Measurements from ENCODE around the gene DOCK6. TPM values are rescaled to one million over a fixed set of nuclear protein-coding genes. Genes with fewer than 3 reads are reported as not detected.

The DOCK6 gene
- total RNA-seq, 1 donor from 2014 or later = 10.5 TPM

- TF ChIP-seq CTCF (IDR thresholded peaks at IDR 0.05; ENCODE audit: insufficient read depth, low read length, severe bottlenecking) = no peak
- DNase-seq (ENCODE audit: low read depth) (no peak), FAIRE-seq (no peak)
- H3K27me3 ChIP-seq (ENCODE audit: control insufficient read depth, insufficient read depth, low read length) = no peaks in the 10 kb centered on the region
- H3K4me3 ChIP-seq (ENCODE audit: low read depth, low read length) = no peak overlapping the region
- no peaks in the 10 kb centered on the region for H3K36me3 ChIP-seq (ENCODE audit: control insufficient read depth, insufficient read depth, low read length)
These were observed 102.5 kb downstream of the DOCK6 start for GRCh38 chr19:11159598-11160439.

- Histone ChIP-seq H3K36me3 (ENCODE audit: control insufficient read depth, insufficient read depth, low read length) (no peaks in the 10 kb centered on the region), H3K27me3 (ENCODE audit: control insufficient read depth, insufficient read depth, low read length) (no peaks in the 10 kb centered on the region), H3K4me3 (ENCODE audit: low read depth, low read length) (peak within 1 kb of the TSS; percentile 75)
- FAIRE-seq (no peak), DNase-seq (ENCODE audit: low read depth) (peak; percentile 95)
- TF ChIP-seq CTCF (IDR thresholded peaks at IDR 0.05; ENCODE audit: insufficient read depth, low read length, severe bottlenecking) = no peak
These were observed 106.8 kb downstream of the DOCK6 start, which contains the start of gene SPC24 for GRCh38 chr19:11155373-11156120. Gene SPC24 (minus strand): TSS chr19:11155782. CDS start chr19:11155776, 6 bp downstream.

GRCh38 chr19:11154683-11155047 is 107.7 kb downstream of the DOCK6 start:
- H3K4me3 ChIP-seq (ENCODE audit: low read depth, low read length) = no peak overlapping the region
- H3K27me3 ChIP-seq (ENCODE audit: control insufficient read depth, insufficient read depth, low read length) = no peaks in the 10 kb centered on the region
- FAIRE-seq = no peak
- no peaks in the 10 kb centered on the region for H3K36me3 ChIP-seq (ENCODE audit: control insufficient read depth, insufficient read depth, low read length)
- DNase-seq (ENCODE audit: low read depth) = no peak
- no peak for TF ChIP-seq CTCF (IDR thresholded peaks at IDR 0.05; ENCODE audit: insufficient read depth, low read length, severe bottlenecking)

GRCh38 chr19:11152318-11153062 is 109.8 kb downstream of the DOCK6 start:
- Histone ChIP-seq H3K27me3 (ENCODE audit: control insufficient read depth, insufficient read depth, low read length) (no peaks in the 10 kb centered on the region), H3K4me3 (ENCODE audit: low read depth, low read length) (no peak overlapping the region), H3K36me3 (ENCODE audit: control insufficient read depth, insufficient read depth, low read length) (peaks cover 1% of the 10 kb centered on the region)
- FAIRE-seq (no peak), DNase-seq (ENCODE audit: low read depth) (peak; percentile 55)
- TF ChIP-seq CTCF (IDR thresholded peaks at IDR 0.05; ENCODE audit: insufficient read depth, low read length, severe bottlenecking) = no peak

- peaks cover 1% of the 10 kb centered on the region for H3K36me3 ChIP-seq (ENCODE audit: control insufficient read depth, insufficient read depth, low read length)
- no peak for FAIRE-seq
- no peak for TF ChIP-seq CTCF (IDR thresholded peaks at IDR 0.05; ENCODE audit: insufficient read depth, low read length, severe bottlenecking)
- no peak for DNase-seq (ENCODE audit: low read depth)
- H3K27me3 ChIP-seq (ENCODE audit: control insufficient read depth, insufficient read depth, low read length) = no peaks in the 10 kb centered on the region
- H3K4me3 ChIP-seq (ENCODE audit: low read depth, low read length) = no peak overlapping the region
These were observed 111.1 kb downstream of the DOCK6 start for GRCh38 chr19:11151181-11151580.

Other genes starting within 250 kb of the DOCK6 start
- gene LDLR, start 173.1 kb downstream of the DOCK6 start, total RNA-seq = 72.7 and 109 TPM in 2 replicates
- 1.6 and 1.7 TPM in 2 replicates for gene SPC24, start 106.7 kb downstream of the DOCK6 start, total RNA-seq
- gene KANK2, start 65.0 kb downstream of the DOCK6 start, total RNA-seq = 10.2 and 10.8 TPM in 2 replicates
- not detected in 2 replicates for gene ANGPTL8, start 22.9 kb downstream of the DOCK6 start, total RNA-seq
- not detected in 2 replicates for gene TSPAN16, start 33.6 kb upstream of the DOCK6 start, total RNA-seq
- gene RAB3D, start 77.1 kb upstream of the DOCK6 start, total RNA-seq = 37.4 and 88.3 TPM in 2 replicates
- gene TMEM205, start 83.7 kb upstream of the DOCK6 start, total RNA-seq = 70.6 and 116 TPM in 2 replicates
- gene CCDC159, start 84.0 kb upstream of the DOCK6 start, total RNA-seq = 7.9 and 11.1 TPM in 2 replicates
- 1.8 and 6.0 TPM in 2 replicates for gene PLPPR2, start 92.9 kb upstream of the DOCK6 start, total RNA-seq
- 0.53 and 0.90 TPM in 2 replicates for gene SWSAP1, start 112.1 kb upstream of the DOCK6 start, total RNA-seq
- 0.26 and 1.0 TPM in 2 replicates for gene EPOR, start 121.8 kb upstream of the DOCK6 start, total RNA-seq
- gene RGL3, start 156.8 kb upstream of the DOCK6 start, total RNA-seq = 0.26 TPM in 2 replicates
- gene ODAD3, start 172.6 kb upstream of the DOCK6 start, total RNA-seq = not detected in 2 replicates
- 67.9 and 75.8 TPM in 2 replicates for gene PRKCSH, start 173.1 kb upstream of the DOCK6 start, total RNA-seq
- not detected in 2 replicates for gene ELAVL3, start 218.5 kb upstream of the DOCK6 start, total RNA-seq
- gene ZNF653, start 243.3 kb upstream of the DOCK6 start, total RNA-seq = 5.3 and 8.3 TPM in 2 replicates

All from bronchial epithelial cell (primary cell).